Loucy (cell line): ENCODE results near the gene NMRAL1.

Source experiments
- H2AFZ ChIP-seq: fragments of 200-600 bp; sonication (generic); 2 replicates; pipeline ENCODE4 v1.6.0; 2016; ENCODE audit warnings: antibody characterized with exemption, mild to moderate bottlenecking, low read length, moderate library complexity
- H3F3A ChIP-seq: fragments of 200-600 bp; 2 replicates; pipeline ENCODE4 v1.6.0; 2016; ENCODE audit warnings: antibody characterized with exemption, low read depth, mild to moderate bottlenecking
- H3K27me3 ChIP-seq: fragments of 200-600 bp; sonication (generic); 2 replicates; pipeline ENCODE4 v1.6.1; 2014; ENCODE audit warnings: low read length, mild to moderate bottlenecking; ENCODE audit not compliant: insufficient read depth, poor library complexity, severe bottlenecking
- H3K36me3 ChIP-seq: fragments of 200-600 bp; sonication (generic); 2 replicates; pipeline ENCODE4 v1.6.1; 2016; ENCODE audit warnings: low read length; ENCODE audit not compliant: insufficient read depth
- H3K4me1 ChIP-seq: fragments of 200-600 bp; sonication (generic); 2 replicates; pipeline ENCODE4 v1.5.1; 2014; ENCODE audit warnings: low read length, mild to moderate bottlenecking; ENCODE audit not compliant: insufficient read depth, poor library complexity, severe bottlenecking
- H3K4me2 ChIP-seq: fragments of 200-600 bp; sonication (generic); 2 replicates; pipeline ENCODE4 v1.6.0; 2014; ENCODE audit warnings: antibody characterized with exemption, low read length, low read depth, mild to moderate bottlenecking; ENCODE audit not compliant: poor library complexity, severe bottlenecking
- H3K4me3 ChIP-seq: fragments of 200-600 bp; sonication (generic); 2 replicates; pipeline ENCODE4 v1.5.1; 2014; ENCODE audit warnings: low read length, mild to moderate bottlenecking, mixed read lengths; ENCODE audit not compliant: poor library complexity, severe bottlenecking
- H3K79me2 ChIP-seq: fragments of 200-600 bp; sonication (generic); 2 replicates; pipeline ENCODE4 v1.6.1; 2014; ENCODE audit warnings: low read length; ENCODE audit not compliant: insufficient read depth
- H3K9ac ChIP-seq: fragments of 200-600 bp; sonication (generic); 2 replicates; pipeline ENCODE4 v1.6.0; 2014; ENCODE audit warnings: mild to moderate bottlenecking, low read depth, low read length, moderate library complexity; ENCODE audit not compliant: poor library complexity, severe bottlenecking
- H3K9me2 ChIP-seq: fragments of 200-600 bp; sonication (generic); replicated peaks from 2 replicates; pipeline ENCODE4 v1.6.1; 2016; ENCODE audit warnings: low read depth, low read length, mixed read lengths
- H3K9me3 ChIP-seq: fragments of 200-600 bp; sonication (generic); 2 replicates; pipeline ENCODE4 v1.6.1; 2014; ENCODE audit warnings: mild to moderate bottlenecking, antibody characterized with exemption, low read length, low read depth; ENCODE audit not compliant: insufficient read depth
- H4K20me1 ChIP-seq: fragments of 200-600 bp; sonication (generic); 2 replicates; pipeline ENCODE4 v1.6.0; 2014; ENCODE audit warnings: antibody characterized with exemption, low read length, mild to moderate bottlenecking; ENCODE audit not compliant: insufficient read depth, poor library complexity, severe bottlenecking
- CTCF ChIP-seq: fragments of 200-600 bp; sonication (generic); conservative IDR thresholded peaks from 2 replicates; pipeline ENCODE4 v1.5.1; 2014; ENCODE audit warnings: mild to moderate bottlenecking, antibody characterized with exemption, low read length
- EZH2phosphoT487 ChIP-seq: fragments of 200-600 bp; IDR thresholded peaks from 2 replicates; pipeline ENCODE4 v1.6.1; 2018; ENCODE audit warnings: antibody characterized with exemption, mild to moderate bottlenecking, moderate library complexity, borderline replicate concordance

NMRAL1 gene

GRCh38 chr16:4443986-4444385 lies 30.4 kb downstream of the NMRAL1 start:
- peaks cover 10% of the 10 kb centered on the region; the same call in 1 of the 2 replicates for H3K36me3 ChIP-seq

GRCh38 chr16:4443271-4443670 lies 31.2 kb downstream of the NMRAL1 start:
- no peaks in the 10 kb centered on the region for H4K20me1 ChIP-seq
- no peaks in the 10 kb centered on the region for H3K79me2 ChIP-seq
- no peak for TF ChIP-seq CTCF
- no peak for TF ChIP-seq EZH2phosphoT487
- H3K36me3 ChIP-seq = peaks cover 10% of the 10 kb centered on the region; the same call in 1 of the 2 replicates
- H3K9me2 ChIP-seq = no peaks in the 10 kb centered on the region
- no peak overlapping the region for H3K4me2 ChIP-seq
- no peaks in the 10 kb centered on the region for H3K9me3 ChIP-seq
- no peaks in the 10 kb centered on the region for H3K4me1 ChIP-seq
- no peak overlapping the region for H2AFZ ChIP-seq
- no peak overlapping the region for H3K4me3 ChIP-seq
- H3K9ac ChIP-seq = no peak overlapping the region
- H3F3A ChIP-seq = no peaks in the 10 kb centered on the region
- H3K27me3 ChIP-seq = no peaks in the 10 kb centered on the region

More at GRCh38 chr16:4443986-4444385, 30.4 kb downstream of the NMRAL1 start:
- no peak overlapping the region for H3K4me3 ChIP-seq
- no peaks in the 10 kb centered on the region for H3K79me2 ChIP-seq
- no peak overlapping the region for H3K9ac ChIP-seq
- no peaks in the 10 kb centered on the region for H3K9me2 ChIP-seq
- H3K27me3 ChIP-seq = no peaks in the 10 kb centered on the region
- H2AFZ ChIP-seq = no peak overlapping the region
- H3K4me2 ChIP-seq = no peak overlapping the region
- no peaks in the 10 kb centered on the region for H3K9me3 ChIP-seq
- TF ChIP-seq CTCF (no peak), EZH2phosphoT487 (no peak)
- no peaks in the 10 kb centered on the region for H4K20me1 ChIP-seq
- no peaks in the 10 kb centered on the region for H3F3A ChIP-seq
- no peaks in the 10 kb centered on the region for H3K4me1 ChIP-seq

GRCh38 chr16:4442371-4442770 lies 32.1 kb downstream of the NMRAL1 start:
- TF ChIP-seq CTCF = no peak
- TF ChIP-seq EZH2phosphoT487 = no peak
- H2AFZ ChIP-seq = no peak overlapping the region
- H3K4me1 ChIP-seq = no peaks in the 10 kb centered on the region
- no peaks in the 10 kb centered on the region for H4K20me1 ChIP-seq
- no peaks in the 10 kb centered on the region for H3F3A ChIP-seq
- H3K9me3 ChIP-seq = no peaks in the 10 kb centered on the region
- H3K27me3 ChIP-seq = no peaks in the 10 kb centered on the region
- H3K36me3 ChIP-seq = peaks cover 10% of the 10 kb centered on the region; the same call in 1 of the 2 replicates
- no peak overlapping the region for H3K4me2 ChIP-seq
- no peaks in the 10 kb centered on the region for H3K9me2 ChIP-seq
- H3K4me3 ChIP-seq = no peak overlapping the region
- H3K9ac ChIP-seq = no peak overlapping the region
- no peaks in the 10 kb centered on the region for H3K79me2 ChIP-seq
